Esophagus squamous epithelium (tissue), 4 donors: ENCODE results near the gene STAP2.

ENCODE experiments used
- POLR2A ChIP-seq, 4 donors: fragments of 450-650 bp; IDR thresholded peaks; one replicate each; pipeline ENCODE4 v1.6.1; 2017; ENCODE audit warnings: antibody characterized with exemption in 4 of 4, mild to moderate bottlenecking in 4 of 4, moderate library complexity in 3 of 4
- TF ChIP-seq, protein P1 (sequence below), 6 experiments: fragments of 450-650 bp in 4 of 6; fragments of 200-600 bp in 2 of 6; sonication (generic) in 2 of 6; IDR thresholded peaks; one replicate each; pipeline ENCODE4 v1.5.1; 2016 to 2019; ENCODE audit warnings: antibody characterized with exemption in 6 of 6, mild to moderate bottlenecking in 4 of 6, moderate library complexity in 4 of 6

DNA sequence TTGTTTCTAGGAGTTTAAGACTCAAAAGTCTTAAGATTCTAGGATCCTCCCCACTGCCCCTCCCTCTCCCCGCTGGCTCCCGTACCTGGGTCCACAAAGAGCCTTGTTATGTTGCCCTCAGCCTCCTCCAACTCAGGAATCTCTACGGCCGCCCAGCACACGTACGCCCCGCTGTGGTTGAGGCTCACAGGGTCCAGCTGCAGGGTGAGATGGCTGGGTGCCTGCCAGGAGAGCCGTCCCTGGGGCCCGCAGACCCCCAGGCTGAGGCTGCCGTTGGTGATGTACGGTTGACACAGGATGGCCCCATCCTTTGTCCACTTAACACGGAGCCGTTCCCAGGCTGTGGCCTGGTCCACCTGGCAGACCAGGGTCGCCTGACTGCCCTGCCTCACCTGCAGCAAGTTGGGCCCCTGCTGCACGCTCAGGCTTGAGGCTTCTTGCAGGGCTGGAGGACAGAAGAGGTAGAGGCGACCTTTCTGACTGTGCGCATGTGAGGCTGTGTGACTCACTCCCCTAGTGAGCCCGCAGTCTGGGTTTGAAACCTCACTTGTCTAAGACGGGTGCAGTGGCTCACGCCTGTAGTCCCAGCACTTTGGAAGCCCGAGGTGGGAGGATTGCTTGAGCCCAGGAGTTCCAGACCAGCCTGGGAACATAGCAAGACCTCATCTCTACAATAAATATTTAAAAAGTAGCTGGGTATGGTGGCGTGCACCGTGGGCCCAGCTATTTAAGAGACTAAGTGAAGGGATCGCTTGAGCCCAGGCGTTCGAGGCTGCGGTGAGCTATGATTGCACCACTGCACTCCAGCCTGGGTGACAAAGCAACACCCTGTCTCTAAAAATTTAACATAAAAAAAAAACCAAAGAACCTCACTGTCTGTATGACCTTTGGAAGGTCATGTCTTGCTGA, 40.5 kb downstream of the STAP2 start:
- TF ChIP-seq, protein P1, sequence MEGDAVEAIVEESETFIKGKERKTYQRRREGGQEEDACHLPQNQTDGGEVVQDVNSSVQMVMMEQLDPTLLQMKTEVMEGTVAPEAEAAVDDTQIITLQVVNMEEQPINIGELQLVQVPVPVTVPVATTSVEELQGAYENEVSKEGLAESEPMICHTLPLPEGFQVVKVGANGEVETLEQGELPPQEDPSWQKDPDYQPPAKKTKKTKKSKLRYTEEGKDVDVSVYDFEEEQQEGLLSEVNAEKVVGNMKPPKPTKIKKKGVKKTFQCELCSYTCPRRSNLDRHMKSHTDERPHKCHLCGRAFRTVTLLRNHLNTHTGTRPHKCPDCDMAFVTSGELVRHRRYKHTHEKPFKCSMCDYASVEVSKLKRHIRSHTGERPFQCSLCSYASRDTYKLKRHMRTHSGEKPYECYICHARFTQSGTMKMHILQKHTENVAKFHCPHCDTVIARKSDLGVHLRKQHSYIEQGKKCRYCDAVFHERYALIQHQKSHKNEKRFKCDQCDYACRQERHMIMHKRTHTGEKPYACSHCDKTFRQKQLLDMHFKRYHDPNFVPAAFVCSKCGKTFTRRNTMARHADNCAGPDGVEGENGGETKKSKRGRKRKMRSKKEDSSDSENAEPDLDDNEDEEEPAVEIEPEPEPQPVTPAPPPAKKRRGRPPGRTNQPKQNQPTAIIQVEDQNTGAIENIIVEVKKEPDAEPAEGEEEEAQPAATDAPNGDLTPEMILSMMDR (IDR thresholded peaks at IDR 0.05), result no peak
- TF ChIP-seq POLR2A (IDR thresholded peaks at IDR 0.05), result no peak
